ENCODE measurements around the gene FLNA.
A peak's percentile ranks its signal among the peaks of the same experiment; 100 is the strongest.
"Not testable (repeated sequence)": the region's sequence is repeated elsewhere in the genome, so short reads cannot be mapped to it uniquely, and the experiment has no call there.

FLNA gene, protein sequence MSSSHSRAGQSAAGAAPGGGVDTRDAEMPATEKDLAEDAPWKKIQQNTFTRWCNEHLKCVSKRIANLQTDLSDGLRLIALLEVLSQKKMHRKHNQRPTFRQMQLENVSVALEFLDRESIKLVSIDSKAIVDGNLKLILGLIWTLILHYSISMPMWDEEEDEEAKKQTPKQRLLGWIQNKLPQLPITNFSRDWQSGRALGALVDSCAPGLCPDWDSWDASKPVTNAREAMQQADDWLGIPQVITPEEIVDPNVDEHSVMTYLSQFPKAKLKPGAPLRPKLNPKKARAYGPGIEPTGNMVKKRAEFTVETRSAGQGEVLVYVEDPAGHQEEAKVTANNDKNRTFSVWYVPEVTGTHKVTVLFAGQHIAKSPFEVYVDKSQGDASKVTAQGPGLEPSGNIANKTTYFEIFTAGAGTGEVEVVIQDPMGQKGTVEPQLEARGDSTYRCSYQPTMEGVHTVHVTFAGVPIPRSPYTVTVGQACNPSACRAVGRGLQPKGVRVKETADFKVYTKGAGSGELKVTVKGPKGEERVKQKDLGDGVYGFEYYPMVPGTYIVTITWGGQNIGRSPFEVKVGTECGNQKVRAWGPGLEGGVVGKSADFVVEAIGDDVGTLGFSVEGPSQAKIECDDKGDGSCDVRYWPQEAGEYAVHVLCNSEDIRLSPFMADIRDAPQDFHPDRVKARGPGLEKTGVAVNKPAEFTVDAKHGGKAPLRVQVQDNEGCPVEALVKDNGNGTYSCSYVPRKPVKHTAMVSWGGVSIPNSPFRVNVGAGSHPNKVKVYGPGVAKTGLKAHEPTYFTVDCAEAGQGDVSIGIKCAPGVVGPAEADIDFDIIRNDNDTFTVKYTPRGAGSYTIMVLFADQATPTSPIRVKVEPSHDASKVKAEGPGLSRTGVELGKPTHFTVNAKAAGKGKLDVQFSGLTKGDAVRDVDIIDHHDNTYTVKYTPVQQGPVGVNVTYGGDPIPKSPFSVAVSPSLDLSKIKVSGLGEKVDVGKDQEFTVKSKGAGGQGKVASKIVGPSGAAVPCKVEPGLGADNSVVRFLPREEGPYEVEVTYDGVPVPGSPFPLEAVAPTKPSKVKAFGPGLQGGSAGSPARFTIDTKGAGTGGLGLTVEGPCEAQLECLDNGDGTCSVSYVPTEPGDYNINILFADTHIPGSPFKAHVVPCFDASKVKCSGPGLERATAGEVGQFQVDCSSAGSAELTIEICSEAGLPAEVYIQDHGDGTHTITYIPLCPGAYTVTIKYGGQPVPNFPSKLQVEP (N-terminal part only)

GRCh38 chrX:154374313-154375155, at the start of gene FLNA:
FLNA (minus strand) TSS chrX:154374634; CDS start chrX:154371245, 3,389 bp downstream.
- DNase-seq = peak in 6 of 51 donors; percentile 2 to 32 (median 24)

- no peak for DNase-seq
These were observed 45.9 kb upstream of the FLNA start for GRCh38 chrX:154420402-154420756.

- no peak for DNase-seq
These were observed 45.4 kb upstream of the FLNA start for GRCh38 chrX:154419688-154420401.

GRCh38 chrX:154419189-154419588, 44.8 kb upstream of the FLNA start:
- DNase-seq = no peak

- DNase-seq = no peak
These were observed 42.7 kb upstream of the FLNA start for GRCh38 chrX:154417157-154417556.

DNA sequence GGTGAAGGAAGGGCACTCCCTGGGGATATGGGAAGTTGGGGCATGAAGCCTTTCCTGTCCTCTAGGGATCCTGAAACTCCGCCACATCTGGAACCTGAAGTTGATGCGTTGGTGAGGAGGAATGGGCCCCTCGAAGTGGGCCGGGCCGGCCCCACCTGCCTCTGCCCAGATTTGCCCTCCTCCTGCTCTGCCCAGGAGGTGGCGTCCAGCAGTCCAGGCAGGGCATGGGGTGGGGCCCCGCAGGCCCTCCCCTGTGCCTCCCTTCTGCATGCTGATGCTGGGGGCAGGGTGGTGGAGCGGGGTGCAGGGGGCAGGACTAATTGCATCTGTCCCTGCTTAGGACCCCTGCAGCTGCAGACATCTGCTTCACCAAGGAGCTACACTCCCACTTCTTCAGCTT, 38.7 kb upstream of the FLNA start:
- DNase-seq = no peak

- DNase-seq = no peak
These were observed 38.0 kb upstream of the FLNA start for GRCh38 chrX:154412468-154412867.

- DNase-seq = peak in 30 of 51 donors; percentile 4 to 57 (median 32)
These were observed 37.5 kb upstream of the FLNA start for GRCh38 chrX:154411981-154412340.

DNA sequence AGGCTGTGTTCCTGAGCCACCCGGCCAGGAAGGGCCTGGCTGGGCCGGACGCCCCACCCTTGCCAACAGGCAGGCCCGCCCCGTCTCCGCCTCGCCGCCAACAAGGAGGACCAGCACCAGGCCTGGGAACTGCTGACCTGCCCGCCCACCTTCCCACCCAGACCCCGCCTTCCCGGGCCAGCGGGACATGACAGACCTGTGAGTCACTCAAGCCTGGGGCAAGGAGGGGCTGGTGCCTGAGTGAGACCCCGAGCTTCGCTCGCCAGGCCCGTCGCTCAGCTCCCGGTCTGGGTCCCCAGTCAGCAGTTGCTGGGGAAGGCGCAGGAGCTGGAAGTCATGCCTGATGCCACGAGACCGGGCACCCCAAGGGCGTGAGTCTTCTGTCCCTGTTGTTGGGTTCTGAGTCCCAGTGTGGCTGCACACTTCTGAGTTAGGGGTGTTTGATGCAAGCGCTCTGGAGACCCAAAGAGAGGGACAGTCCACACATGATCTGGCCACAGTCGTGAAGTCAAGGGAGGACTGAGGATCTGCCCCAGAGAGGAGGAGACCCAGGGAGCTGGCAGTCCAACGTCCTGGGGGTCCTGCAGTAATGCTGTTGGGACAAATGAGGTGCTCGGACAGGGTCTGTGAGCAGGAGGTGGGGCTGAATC, 34.9 kb upstream of the FLNA start, which contains the start of gene DNASE1L1:
Gene DNASE1L1 (minus strand): TSS at position 33 of the 650 bp plus-strand sequence. CDS start 3,686 bp downstream, outside the sequence.
- DNase-seq = peak in 16 of 51 donors; percentile 2 to 38 (median 14)

DNA sequence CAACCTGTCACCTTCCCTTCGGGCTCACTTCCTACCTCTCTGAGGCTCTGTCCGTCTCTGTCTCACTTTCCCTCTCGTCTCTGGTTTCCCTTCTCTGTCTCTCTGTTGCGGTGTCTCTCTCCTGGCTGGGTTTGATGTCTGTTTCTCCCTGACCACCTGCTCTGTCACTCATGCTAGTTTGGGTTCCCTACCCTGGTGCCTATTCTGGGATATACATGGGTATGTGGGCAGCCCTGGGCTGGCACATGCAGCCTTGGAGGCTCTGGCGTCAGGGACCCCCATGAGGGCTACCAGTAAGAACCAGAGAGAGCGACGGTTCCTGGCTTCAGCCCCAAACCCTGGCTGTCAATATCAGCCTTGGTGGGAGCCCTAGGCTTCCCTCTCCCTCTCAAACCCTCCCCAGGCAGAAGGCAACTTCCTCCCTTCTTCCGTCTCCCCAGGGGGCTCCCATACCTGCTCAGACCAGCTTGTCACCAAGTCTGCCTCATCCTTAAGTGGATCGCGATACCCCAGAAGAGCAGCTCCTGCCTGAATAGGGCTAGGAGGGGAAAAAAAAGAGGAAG, 34.3 kb upstream of the FLNA start:
- DNase-seq = no peak

- DNase-seq = no peak
These were observed 30.3 kb upstream of the FLNA start for GRCh38 chrX:154404625-154405192.

DNA sequence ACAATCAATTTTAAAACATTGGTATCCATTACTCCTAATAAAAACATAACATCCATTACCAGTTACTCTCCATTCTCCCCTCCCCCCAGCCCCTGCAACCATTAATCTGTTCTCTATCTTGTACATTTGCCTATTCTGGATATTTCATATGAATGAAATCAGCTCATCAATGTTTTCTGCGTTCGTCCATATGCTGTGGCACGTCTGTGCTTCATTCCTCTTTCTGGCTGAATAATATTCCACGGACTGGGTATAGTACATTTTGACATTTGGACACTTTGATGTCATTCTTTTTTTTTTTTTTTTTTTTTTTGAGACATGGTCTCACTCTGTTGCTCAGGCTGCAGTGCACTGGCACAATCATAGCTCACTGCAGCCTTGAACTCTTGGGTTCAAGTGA, 29.4 kb upstream of the FLNA start:
- no peak for DNase-seq

DNA sequence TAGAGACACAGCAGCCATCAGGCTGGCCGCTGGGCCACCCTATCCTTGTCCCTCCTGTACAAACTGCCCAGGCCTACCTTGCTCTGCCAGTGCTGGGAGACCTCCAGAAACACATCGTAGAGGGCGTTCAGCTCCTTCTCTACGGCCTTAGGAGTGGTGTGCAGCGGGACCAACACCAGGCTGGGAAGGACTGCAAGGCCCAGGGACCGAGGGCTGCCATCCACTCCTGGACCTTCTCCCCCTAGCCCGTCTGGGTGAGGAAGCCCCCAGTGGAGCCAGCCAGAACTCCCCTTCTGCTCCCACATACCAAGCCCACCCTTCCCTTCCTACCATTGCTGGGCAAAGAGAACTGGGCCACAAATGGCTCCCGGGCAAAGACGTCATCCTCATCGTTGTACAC, 28.8 kb upstream of the FLNA start:
- DNase-seq = no peak

DNA sequence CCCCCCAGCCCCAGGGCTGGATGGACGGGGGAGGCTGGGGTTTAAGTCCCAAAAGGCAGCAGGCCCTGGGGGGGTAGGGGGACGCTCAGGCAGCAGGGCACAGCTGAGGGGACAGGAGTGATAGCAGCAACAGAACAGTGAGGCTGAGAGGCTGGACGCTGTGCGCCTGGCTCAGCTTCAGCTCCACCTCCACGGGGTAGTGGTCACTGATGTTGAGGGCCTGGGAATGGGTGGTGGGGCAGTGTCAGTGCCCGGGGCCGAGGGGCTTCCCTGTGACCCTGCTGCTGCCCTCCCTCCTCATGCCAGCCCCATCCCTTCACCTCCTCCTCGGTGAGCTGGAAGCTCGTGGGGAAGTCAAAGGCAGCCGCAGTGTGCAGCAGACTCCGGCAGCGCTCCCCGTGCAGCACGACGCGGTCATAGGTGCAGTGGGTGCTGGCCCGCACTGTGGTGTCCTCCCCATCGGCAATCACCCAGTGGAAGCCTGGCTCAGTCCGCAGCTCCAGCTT, 28.2 kb upstream of the FLNA start:
- DNase-seq = no peak

- DNase-seq = no peak
These were observed 27.6 kb upstream of the FLNA start for GRCh38 chrX:154401918-154402621.

GRCh38 chrX:154401045-154401799, 26.8 kb upstream of the FLNA start:
- no peak for DNase-seq

GRCh38 chrX:154400369-154400817, 26.0 kb upstream of the FLNA start:
- DNase-seq = not testable (repeated sequence)
